Measurements from ENCODE around the gene TMEM156.

- TF ChIP-seq, protein P1, sequence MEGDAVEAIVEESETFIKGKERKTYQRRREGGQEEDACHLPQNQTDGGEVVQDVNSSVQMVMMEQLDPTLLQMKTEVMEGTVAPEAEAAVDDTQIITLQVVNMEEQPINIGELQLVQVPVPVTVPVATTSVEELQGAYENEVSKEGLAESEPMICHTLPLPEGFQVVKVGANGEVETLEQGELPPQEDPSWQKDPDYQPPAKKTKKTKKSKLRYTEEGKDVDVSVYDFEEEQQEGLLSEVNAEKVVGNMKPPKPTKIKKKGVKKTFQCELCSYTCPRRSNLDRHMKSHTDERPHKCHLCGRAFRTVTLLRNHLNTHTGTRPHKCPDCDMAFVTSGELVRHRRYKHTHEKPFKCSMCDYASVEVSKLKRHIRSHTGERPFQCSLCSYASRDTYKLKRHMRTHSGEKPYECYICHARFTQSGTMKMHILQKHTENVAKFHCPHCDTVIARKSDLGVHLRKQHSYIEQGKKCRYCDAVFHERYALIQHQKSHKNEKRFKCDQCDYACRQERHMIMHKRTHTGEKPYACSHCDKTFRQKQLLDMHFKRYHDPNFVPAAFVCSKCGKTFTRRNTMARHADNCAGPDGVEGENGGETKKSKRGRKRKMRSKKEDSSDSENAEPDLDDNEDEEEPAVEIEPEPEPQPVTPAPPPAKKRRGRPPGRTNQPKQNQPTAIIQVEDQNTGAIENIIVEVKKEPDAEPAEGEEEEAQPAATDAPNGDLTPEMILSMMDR (conservative IDR thresholded peaks at IDR 0.05; ENCODE audit: low read depth in 2 of 2): no peak
- TF ChIP-seq EZH2phosphoT487 (IDR thresholded peaks at IDR 0.05; ENCODE audit: unreplicated experiment): no peak
Measured at GRCh38 chr4:38950159-38950558, 82.0 kb downstream of the TMEM156 start.
